GM23338 (cell line): ENCODE data around the gene ZFP36L1. TPM values are rescaled to one million over a fixed set of nuclear protein-coding genes. Genes with fewer than 3 reads are reported as not detected.

Source experiments
- ATAC-seq: fragments of 200-7000 bp; cut with Tn5 transposase; 3 replicates; pipeline ENCODE4 v1.9.1; 2020
- DNase-seq: peaks from one replicate; pipeline ENCODE4 v3.0.0-alpha.2; 2015; ENCODE audit warnings: low spot score
- H2AFZ ChIP-seq: fragments of 200-600 bp; sonication (generic); 2 replicates; pipeline ENCODE4 v1.8.0; 2016; ENCODE audit warnings: antibody characterized with exemption, mild to moderate bottlenecking, moderate library complexity
- H3F3A ChIP-seq: fragments of 200-600 bp; sonication (generic); replicated peaks from 2 replicates; pipeline ENCODE4 v1.8.0; 2017; ENCODE audit warnings: antibody characterized with exemption, mixed run types, low read depth
- H3K27ac ChIP-seq: fragments of 200-600 bp; sonication (generic); 2 replicates; pipeline ENCODE4 v1.6.1; 2016; ENCODE audit warnings: low read depth
- H3K27me3 ChIP-seq: fragments of 200-600 bp; sonication (generic); 2 replicates; pipeline ENCODE4 v1.8.0; 2016; ENCODE audit warnings: mild to moderate bottlenecking, mixed run types, moderate library complexity; ENCODE audit not compliant: insufficient read depth
- H3K36me3 ChIP-seq: fragments of 200-600 bp; sonication (generic); 2 replicates; pipeline ENCODE4 v1.8.0; 2016; ENCODE audit warnings: mild to moderate bottlenecking; ENCODE audit not compliant: insufficient read depth
- H3K4me1 ChIP-seq: fragments of 200-600 bp; sonication (generic); 2 replicates; pipeline ENCODE4 v1.8.0; 2016; ENCODE audit warnings: mild to moderate bottlenecking, moderate library complexity; ENCODE audit not compliant: insufficient read depth
- H3K4me2 ChIP-seq: fragments of 200-600 bp; sonication (generic); 2 replicates; pipeline ENCODE4 v1.7.1; 2017; ENCODE audit warnings: mixed run types
- H3K4me3 ChIP-seq: fragments of 200-600 bp; sonication (generic); 2 replicates; pipeline ENCODE4 v1.6.1; 2016; ENCODE audit warnings: mixed run types
- H3K79me2 ChIP-seq: fragments of 200-600 bp; sonication (generic); replicated peaks from 2 replicates; pipeline ENCODE4 v1.8.0; 2017; ENCODE audit warnings: mild to moderate bottlenecking; ENCODE audit not compliant: insufficient read depth
- H3K9me2 ChIP-seq: fragments of 200-600 bp; sonication (generic); 2 replicates; pipeline ENCODE4 v1.8.0; 2017; ENCODE audit not compliant: insufficient read depth
- H4K20me1 ChIP-seq: fragments of 200-600 bp; sonication (generic); replicated peaks from 2 replicates; pipeline ENCODE4 v1.8.0; 2017; ENCODE audit warnings: mild to moderate bottlenecking; ENCODE audit not compliant: insufficient read depth
- H3K27ac Mint-ChIP-seq: 2 replicates; pipeline ENCODE4 v1.8.0; 2020; ENCODE audit warnings: inconsistent platforms, mild to moderate bottlenecking, moderate library complexity, mixed read lengths
- H3K27me3 Mint-ChIP-seq: 3 replicates; pipeline ENCODE4 v1.8.0; 2022; ENCODE audit warnings: low read depth, mild to moderate bottlenecking, moderate library complexity, mixed read lengths, inconsistent platforms; ENCODE audit not compliant: insufficient read depth, poor library complexity
- H3K36me3 Mint-ChIP-seq: 3 replicates; pipeline ENCODE4 v1.8.0; 2021; ENCODE audit warnings: low read depth, mild to moderate bottlenecking, inconsistent platforms, moderate library complexity, mixed read lengths
- H3K4me1 Mint-ChIP-seq: 3 replicates; pipeline ENCODE4 v1.8.0; 2020; ENCODE audit warnings: mild to moderate bottlenecking, inconsistent platforms, mixed read lengths
- H3K4me3 Mint-ChIP-seq: 3 replicates; pipeline ENCODE4 v1.8.0; 2021; ENCODE audit warnings: moderate library complexity, mild to moderate bottlenecking, inconsistent platforms, mixed read lengths
- H3K9me3 Mint-ChIP-seq: 3 replicates; pipeline ENCODE4 v1.8.0; 2020; ENCODE audit warnings: moderate library complexity, mild to moderate bottlenecking, inconsistent platforms, mixed read lengths
- CTCF ChIP-seq, 2 experiments: fragments of 200-600 bp in 1 of 2; sonication (generic) in 1 of 2; conservative IDR thresholded peaks; 2 replicates each; pipeline versions ENCODE4 v1.5.1 to v1.6.1; 2016 to 2017; ENCODE audit warnings: antibody characterized with exemption in 2 of 2, low read depth in 2 of 2, mild to moderate bottlenecking in 2 of 2, moderate library complexity in 1 of 2
- ETS1 ChIP-seq: IDR thresholded peaks from 2 replicates; pipeline ENCODE4 v1.6.1; 2016; ENCODE audit warnings: antibody characterized with exemption
- EZH2 ChIP-seq: fragments of 200-600 bp; sonication (generic); IDR thresholded peaks from one replicate; pipeline ENCODE4 v1.8.0; 2017; ENCODE audit warnings: antibody characterized with exemption, mild to moderate bottlenecking, low read depth; ENCODE audit not compliant: unreplicated experiment
- JUNB ChIP-seq: IDR thresholded peaks from one replicate; pipeline ENCODE4 v1.6.1; 2016; ENCODE audit warnings: antibody characterized with exemption; ENCODE audit not compliant: unreplicated experiment
- STAT1 ChIP-seq: IDR thresholded peaks from one replicate; pipeline ENCODE4 v1.6.1; 2016; ENCODE audit warnings: antibody characterized with exemption; ENCODE audit not compliant: unreplicated experiment
- ZNF462 ChIP-seq: fragments of 250-450 bp; sonication (Bioruptor Pico); IDR thresholded peaks from 2 replicates; pipeline ENCODE4 v1.5.0; 2020; ENCODE audit warnings: mild to moderate bottlenecking, moderate library complexity
- polyA plus RNA-seq: library from polyadenylated mRNA; unstranded; fragments of >200 nt; fragmentation: Nextera tagmentation; extraction: Ambion mirVana; gene quantifications from 2 replicates; pipeline ENCODE4 v1.2.1, GENCODE V29; 2016
- total RNA-seq: library from RNA; depleted of rRNA; stranded (reverse); fragments of >200 nt; shearing (Covaris generic); gene quantifications from 2 replicates; pipeline ENCODE4 v1.2.3, GENCODE V29; 2014

The ZFP36L1 gene
- total and polyA plus RNA-seq, 2 experiments from 2014 or later, result 148 to 382 TPM

- H2AFZ ChIP-seq, result peak overlapping the region; percentile 52; the same call in 1 of the 2 replicates
- no peak overlapping the region for H3K4me3 ChIP-seq
- peaks cover 14% of the 10 kb centered on the region; the same call in 1 of the 2 replicates for H3K9me2 ChIP-seq
- no peak overlapping the region for H3K4me3 Mint-ChIP-seq
- H3K4me2 ChIP-seq, result 0 out of 2 replicates have a peak overlapping the region, but pooled peaks have one; percentile 26
- H3K79me2 ChIP-seq, result no peaks in the 10 kb centered on the region
- no peaks in the 10 kb centered on the region for H3K27me3 ChIP-seq
- no peaks in the 10 kb centered on the region for H3F3A ChIP-seq
- no peak overlapping the region for H3K27ac ChIP-seq
- H3K27ac Mint-ChIP-seq, result no peak overlapping the region
- H3K4me1 Mint-ChIP-seq, result peaks cover 29% of the 10 kb centered on the region
- ATAC-seq, result no peak
- peaks cover 13% of the 10 kb centered on the region for H3K27me3 Mint-ChIP-seq
- H3K36me3 Mint-ChIP-seq, result peaks cover 17% of the 10 kb centered on the region
- peaks cover 24% of the 10 kb centered on the region for H3K4me1 ChIP-seq
- TF ChIP-seq STAT1, result no peak
- no peak for TF ChIP-seq CTCF (conservative IDR thresholded peaks at IDR 0.05; ENCODE audit: low read depth in 2 of 2)
- no peak for TF ChIP-seq ETS1
- no peak for TF ChIP-seq JUNB
- no peak for TF ChIP-seq EZH2
- no peak for TF ChIP-seq ZNF462 (CRISPR knock-in tag)
- H3K9me3 Mint-ChIP-seq, result peaks cover 12% of the 10 kb centered on the region
- DNase-seq, result no peak
- no peaks in the 10 kb centered on the region for H3K36me3 ChIP-seq
- H4K20me1 ChIP-seq, result no peaks in the 10 kb centered on the region
Observed at GRCh38 chr14:68808696-68809480, 16.0 kb upstream of the ZFP36L1 start.
